HG03060 (cell line): ENCODE measurements around the gene NDN.
"Not testable (repeated sequence)": the region's sequence is repeated elsewhere in the genome, so short reads cannot be mapped to it uniquely, and the experiment has no call there.

Source experiments
- ATAC-seq: cut with Tn5 transposase; IDR thresholded peaks from one replicate; pipeline ENCODE4 v1.9.1; 2021; ENCODE audit warnings: low read depth, moderate number of reproducible peaks; ENCODE audit not compliant: unreplicated experiment

Gene NDN

GRCh38 chr15:23687143-23687470, at the start of gene NDN:
Gene NDN, minus strand, starts transcription at chr15:23687305. Its CDS starts 88 bp downstream, at chr15:23687217.
- ATAC-seq: no peak

GRCh38 chr15:23736033-23736673, 49.0 kb upstream of the NDN start:
- no peak for ATAC-seq

GRCh38 chr15:23734862-23735261, 47.8 kb upstream of the NDN start:
- ATAC-seq: no peak

GRCh38 chr15:23713874-23714656, 27.0 kb upstream of the NDN start:
- ATAC-seq: not testable (repeated sequence)

- ATAC-seq: no peak
These were observed 21.2 kb upstream of the NDN start for GRCh38 chr15:23708332-23708731.

GRCh38 chr15:23695282-23695681, 8.2 kb upstream of the NDN start:
- ATAC-seq: no peak

- no peak for ATAC-seq
These were observed 7.5 kb upstream of the NDN start for GRCh38 chr15:23694592-23694991.

- ATAC-seq: no peak
These were observed 3.3 kb upstream of the NDN start for GRCh38 chr15:23690450-23690852.

GRCh38 chr15:23690015-23690414, 2.9 kb upstream of the NDN start:
- ATAC-seq: no peak

GRCh38 chr15:23686466-23687142, 501 bp downstream of the NDN start:
- no peak for ATAC-seq

- ATAC-seq: no peak
These were observed 15.6 kb downstream of the NDN start for GRCh38 chr15:23671481-23671880.

GRCh38 chr15:23670970-23671369, 16.1 kb downstream of the NDN start:
- no peak for ATAC-seq

GRCh38 chr15:23663232-23663631, 23.9 kb downstream of the NDN start:
- ATAC-seq: no peak

GRCh38 chr15:23648920-23649515, 38.1 kb downstream of the NDN start:
- ATAC-seq: no peak

GRCh38 chr15:23647421-23648370, 39.4 kb downstream of the NDN start, which contains the start of gene MAGEL2:
Gene MAGEL2, minus strand, starts transcription at chr15:23647867. Its CDS starts 125 bp downstream, at chr15:23647742.
- no peak for ATAC-seq

- no peak for ATAC-seq
These were observed 40.2 kb downstream of the NDN start for GRCh38 chr15:23647001-23647295.

GRCh38 chr15:23646165-23647000, 40.7 kb downstream of the NDN start:
- ATAC-seq: no peak

GRCh38 chr15:23645371-23646164, 41.5 kb downstream of the NDN start:
- no peak for ATAC-seq

GRCh38 chr15:23644829-23645228, 42.3 kb downstream of the NDN start:
- ATAC-seq: no peak
